Measurements from ENCODE around the gene ROBO4.

Gene ROBO4

DNA sequence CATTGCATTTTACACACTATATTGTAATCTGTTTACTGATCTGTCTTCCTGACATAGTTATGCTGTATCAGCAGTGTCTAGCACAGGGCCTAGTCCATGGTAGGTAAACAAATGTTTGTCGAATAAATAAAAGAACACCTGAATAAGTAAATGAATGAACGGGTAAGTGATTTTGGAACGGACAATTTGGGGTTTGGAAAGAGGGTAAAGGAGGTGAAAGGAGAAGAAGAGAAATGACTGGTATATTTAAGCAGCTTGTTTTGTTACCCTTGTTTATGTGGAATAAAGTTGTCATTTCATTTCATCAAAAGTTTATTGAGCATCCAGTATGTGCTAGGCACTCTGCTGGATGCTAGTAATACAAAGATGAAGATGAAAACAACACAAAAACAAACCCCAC lies 21.3 kb upstream of the ROBO4 start, which contains the start of gene HEPN1:
HEPN1 (plus strand) TSS at position 301 of the 400 bp plus-strand sequence.
- DNase-seq = no peak

- DNase-seq = no peak
Measured at GRCh38 chr11:124917115-124917637, 19.5 kb upstream of the ROBO4 start.

DNA sequence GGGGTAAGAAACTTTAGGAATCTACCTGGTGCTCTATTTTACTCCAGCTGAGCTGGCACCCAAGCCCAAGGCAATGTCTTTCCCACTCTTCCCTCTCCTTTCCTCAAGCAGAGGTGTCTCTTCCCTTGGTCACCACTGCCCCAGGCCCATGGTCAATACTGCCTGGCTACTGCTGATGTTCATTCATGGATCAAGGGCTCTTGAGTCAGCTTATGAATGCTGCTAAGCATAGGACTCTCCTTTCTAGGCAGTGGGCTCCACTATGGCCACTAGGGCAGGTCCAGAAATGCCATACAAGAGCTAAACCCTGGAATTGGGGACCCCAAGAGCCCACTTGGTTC lies 18.7 kb upstream of the ROBO4 start:
- no peak for DNase-seq

DNA sequence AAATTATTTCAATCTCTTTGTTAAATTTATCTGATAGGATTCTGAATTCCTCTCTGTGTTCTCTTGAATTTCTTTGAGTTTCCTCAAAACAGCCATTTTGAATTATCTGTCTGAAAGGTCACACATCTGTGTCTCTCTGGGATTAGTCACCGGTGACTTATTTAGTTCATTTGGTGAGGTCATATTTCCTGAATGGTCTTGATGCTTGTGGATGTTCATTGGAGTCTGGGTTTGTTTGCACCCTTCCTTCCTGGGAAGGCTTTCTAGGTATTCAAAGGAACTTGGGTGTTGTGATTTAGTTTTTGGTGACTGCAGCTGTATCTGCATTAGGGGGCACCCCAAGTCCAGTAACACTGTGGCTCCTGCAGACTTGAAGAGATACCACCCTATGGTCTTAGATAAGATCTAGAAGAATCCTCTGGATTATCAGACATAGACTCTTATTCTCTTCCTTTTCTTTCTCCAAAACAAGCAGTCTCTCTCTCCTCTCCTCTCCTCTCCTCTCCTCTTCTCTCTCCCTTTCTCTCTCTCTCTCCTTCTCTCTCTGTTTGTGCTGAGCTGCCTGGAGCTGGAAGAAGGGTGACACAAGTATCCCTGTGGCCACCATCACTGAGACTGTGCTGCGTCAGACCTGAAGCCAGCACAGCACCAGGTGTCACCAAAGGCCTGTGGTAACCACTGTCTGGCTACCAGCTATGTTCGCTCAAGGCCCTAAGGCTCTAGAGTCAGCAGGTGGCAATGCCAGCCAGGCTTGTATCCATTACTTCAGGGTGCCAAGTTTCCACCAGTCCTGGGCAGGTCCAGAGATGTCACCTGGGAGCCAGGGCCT lies 18.1 kb upstream of the ROBO4 start:
- DNase-seq = peak; percentile 52

DNA sequence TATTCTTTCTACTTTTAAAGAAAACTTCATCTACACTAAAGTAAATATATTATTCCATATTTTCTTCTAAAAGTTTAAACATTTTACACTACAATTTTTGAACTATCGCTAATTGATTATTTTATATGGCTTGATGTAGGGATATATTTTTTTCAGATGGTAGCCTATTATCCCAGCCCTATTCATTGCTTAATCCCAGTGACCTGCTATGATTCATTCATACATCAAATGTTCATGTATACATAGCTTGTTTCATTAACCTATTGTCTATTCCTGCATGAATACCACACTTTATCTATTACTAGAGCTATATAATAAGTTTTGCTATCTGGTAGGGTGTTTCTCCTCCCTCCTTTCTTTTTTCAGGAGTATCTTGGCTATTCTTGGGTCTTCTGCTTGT lies 5.0 kb upstream of the ROBO4 start:
- DNase-seq = no peak

GRCh38 chr11:124900464-124900863 lies 2.8 kb upstream of the ROBO4 start:
- peak; percentile 96 for DNase-seq

DNA sequence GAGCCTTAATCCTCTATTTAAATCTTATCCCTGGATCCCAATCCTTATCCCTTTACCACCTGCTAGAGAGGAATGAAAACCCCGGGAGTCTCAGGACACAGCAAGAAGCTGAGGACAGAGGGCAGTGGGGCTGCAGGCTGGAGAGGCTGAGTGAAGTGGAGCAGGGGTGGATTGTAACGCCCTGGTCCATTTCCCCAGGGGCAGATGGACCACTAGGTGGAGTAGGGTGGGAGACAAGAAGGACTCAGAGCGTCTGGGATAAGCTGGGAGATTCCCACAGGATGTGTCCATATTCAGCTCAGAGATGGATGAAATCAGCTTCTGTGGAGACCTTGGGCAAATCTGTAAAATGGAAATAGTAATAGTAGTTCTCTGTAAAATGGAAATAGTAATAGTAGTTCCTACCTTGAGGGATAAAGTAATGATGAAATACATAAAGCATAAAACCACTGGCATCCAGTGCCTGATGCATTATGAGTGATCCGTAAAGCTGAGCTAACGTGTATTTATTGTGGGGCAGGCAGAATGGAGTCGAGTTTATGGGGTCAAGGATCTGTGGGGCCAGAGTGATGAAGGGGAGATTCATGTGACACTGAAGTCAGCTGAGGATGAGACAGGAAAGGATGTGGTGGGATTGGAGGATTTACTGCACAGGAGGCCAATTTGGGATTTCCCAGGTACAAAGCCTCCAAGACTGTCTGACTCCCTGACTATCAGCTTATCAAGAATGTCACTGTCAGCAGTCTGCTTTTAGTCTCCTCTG lies 1.9 kb upstream of the ROBO4 start:
- DNase-seq = no peak

GRCh38 chr11:124898711-124899110 lies 1.0 kb upstream of the ROBO4 start:
- DNase-seq = peak; percentile 80

DNA sequence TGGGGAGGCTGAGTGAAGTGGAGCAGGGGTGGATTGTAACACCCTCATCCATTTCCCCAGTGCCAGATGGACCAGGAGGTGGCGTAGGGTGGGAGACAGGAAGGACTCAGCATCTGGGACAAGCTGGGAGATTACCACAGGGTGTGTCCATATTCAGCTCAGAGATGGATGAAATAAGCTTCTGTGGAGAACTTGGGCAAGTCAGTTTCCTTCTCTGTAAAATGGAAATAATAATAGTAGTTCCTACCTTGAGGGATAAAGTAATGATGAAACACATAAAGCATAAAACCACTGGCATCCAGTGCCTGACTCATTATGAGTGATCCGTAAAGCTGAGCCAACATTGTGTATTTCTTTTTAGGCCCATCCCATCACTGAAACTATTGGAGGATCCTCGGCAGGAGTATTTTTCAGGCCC lies 607 bp upstream of the ROBO4 start:
- DNase-seq = peak; percentile 94

- DNase-seq = no peak
Measured at GRCh38 chr11:124896821-124897391, 759 bp downstream of the ROBO4 start.

DNA sequence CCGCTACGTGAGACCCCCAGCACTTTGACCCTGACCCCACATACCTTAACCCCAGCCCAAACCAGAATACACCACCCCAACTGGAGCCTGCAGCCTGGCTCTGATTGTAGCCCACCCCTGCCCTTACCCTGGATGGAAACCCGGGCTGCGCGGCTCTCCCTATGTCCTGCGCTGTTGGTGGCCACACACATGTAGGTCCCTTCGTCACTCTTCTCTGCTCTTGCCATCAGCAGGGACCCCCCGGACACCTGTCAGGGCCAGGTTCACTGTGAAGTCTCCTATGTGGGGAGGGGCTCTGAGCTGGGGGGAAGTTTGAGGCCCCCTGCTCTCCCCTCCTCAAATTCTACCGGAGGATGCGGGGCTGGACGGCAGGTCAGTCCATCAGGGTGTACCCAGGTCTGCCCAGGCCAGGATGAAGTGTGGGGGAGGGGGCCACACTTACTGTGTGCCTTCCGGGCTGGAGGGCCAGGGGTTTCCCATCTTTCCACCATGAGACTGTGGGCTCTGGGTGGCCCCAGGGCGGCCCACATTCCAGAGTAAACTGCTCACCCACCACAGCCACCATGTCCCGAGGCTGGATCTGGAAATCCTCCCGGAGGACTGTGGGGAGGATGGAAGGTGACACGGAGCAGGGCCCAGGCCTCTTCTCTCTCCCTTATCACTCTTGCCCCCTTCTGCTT lies 1.5 kb downstream of the ROBO4 start:
- peak; percentile 48 for DNase-seq

DNA sequence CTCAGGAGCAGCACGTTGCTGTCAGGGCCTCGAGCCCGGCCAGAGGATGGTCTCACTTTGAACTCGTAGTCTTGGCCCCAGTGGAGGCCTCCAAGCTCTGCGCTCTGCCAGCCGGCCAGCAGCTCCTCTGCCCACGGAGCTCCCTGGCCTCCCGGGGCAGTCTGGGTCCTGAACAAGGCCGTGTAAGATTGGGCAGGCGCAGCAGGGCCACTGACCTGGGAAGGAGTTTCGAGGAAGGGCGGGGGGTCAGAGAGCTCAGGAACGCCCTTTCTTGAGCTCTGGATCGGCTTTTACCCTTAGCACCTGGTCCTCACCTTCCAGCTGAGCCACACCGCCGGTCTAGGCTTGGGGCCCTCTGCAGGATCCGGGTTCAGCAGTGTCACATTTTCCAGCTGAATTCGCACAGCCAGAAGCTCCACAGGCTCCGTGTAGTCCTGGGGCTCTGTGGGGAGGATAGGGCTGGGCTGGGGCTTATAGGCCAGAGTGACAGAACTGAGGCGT lies 2.1 kb downstream of the ROBO4 start:
- no peak for DNase-seq

GRCh38 chr11:124894606-124895430 lies 2.8 kb downstream of the ROBO4 start:
- DNase-seq = no peak

DNA sequence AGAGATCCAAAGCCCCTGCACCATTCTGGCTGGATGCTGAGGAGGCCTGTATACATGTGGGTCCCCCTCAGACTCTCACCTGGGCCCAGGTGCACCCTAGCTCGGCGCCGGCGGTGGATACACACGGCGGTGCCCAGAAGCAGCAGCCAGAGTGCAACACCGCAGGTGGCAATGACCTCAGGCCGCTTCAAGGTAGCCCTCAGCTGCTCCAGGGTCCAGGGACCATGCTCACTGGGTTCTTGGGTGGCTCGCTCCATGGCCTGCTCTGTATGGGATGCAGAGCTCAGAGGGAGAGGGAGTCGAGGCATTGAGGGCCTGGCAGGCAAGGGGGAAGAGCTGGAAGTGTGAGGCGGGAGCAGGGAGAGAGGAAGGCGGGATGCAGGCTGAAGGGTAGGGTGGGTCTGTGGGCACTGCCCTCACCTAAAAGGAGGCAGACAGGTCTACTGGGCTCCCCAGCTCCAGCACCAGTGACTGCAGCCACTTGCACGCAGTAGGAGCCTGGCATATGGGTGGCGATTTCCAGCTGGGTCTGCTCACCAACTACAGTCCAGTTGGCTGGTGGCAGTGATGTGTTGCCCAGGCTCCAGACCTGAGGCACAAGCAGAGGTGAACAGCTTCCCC lies 3.8 kb downstream of the ROBO4 start:
- DNase-seq = no peak

DNA sequence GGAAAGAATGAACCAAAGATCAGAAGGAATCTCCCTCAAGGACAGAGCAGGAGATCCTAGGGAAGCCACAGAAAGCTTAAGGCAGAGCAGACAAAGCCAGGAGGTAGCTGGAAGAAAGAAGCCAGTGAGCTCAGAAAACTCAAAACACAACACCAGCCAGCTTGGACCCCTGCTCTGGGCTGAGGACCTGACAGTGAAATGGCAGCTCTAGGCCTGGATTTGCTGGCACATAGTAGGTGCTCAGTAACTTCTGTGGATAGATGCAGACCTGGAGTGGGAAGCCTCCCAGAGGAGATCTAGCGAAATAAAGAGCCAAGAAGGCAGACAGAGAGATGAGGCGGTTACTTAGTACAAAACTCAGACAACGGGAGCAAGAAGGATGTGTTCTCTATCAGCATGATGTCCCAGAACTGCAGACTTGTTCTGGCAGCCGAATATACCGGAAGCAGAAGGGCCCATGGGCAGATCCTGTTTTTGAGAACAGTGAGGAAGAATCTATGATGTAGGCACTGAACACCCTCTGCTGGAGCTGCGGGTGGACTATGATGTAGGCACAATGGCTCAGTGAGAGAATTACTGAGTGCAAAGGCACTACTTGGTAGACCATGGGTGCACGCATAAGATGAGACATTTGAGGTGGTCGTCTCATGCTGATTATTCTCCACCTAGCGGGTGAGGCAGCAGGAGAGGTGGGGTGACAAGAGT lies 4.8 kb downstream of the ROBO4 start:
- DNase-seq = no peak

GRCh38 chr11:124892146-124892545 lies 5.5 kb downstream of the ROBO4 start:
- DNase-seq = no peak

- DNase-seq = no peak
Measured at GRCh38 chr11:124891373-124891861, 6.2 kb downstream of the ROBO4 start.

GRCh38 chr11:124890683-124891372 lies 6.8 kb downstream of the ROBO4 start:
- no peak for DNase-seq

DNA sequence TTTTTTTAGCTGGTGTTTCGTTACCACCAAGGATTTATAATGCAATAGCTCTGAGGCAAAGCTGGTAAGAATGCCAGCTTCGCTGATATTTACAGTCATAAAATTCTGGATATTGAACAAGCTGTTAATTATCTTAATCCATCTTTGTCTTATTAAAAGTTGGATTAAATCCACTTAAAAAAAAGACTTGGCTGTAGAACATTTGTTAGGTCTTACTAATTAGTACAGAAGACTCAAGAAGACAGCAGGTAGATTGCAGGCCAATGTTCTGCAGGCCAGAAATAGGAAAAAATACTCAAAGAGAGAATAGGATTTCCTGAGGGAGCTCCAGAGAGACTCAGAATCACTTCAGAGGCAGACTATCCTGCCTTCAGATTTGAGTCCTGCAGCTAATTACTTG lies 7.5 kb downstream of the ROBO4 start:
- DNase-seq = no peak
